ENCODE measurements around the gene GBA3.

DNA sequence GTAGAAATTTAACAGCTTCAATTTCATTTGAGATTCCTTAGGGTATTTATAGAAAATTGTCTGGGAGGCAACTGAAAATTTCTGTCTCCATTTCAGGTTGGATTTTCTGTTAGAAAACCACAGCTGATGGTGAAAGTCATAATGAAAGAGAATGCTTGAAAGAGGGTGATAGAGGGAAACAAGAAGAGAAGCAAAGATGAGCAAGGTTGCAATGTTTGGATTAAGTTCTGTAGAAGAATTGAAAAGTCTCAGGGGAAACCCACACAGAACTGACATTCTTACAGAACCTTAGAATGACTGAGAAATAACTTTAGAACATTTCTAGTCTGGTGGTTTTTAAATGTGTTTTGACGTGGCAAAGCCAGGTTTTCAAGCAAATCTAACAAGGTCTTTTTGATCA lies 14.7 kb downstream of the GBA3 start:
- TF ChIP-seq, protein P1, sequence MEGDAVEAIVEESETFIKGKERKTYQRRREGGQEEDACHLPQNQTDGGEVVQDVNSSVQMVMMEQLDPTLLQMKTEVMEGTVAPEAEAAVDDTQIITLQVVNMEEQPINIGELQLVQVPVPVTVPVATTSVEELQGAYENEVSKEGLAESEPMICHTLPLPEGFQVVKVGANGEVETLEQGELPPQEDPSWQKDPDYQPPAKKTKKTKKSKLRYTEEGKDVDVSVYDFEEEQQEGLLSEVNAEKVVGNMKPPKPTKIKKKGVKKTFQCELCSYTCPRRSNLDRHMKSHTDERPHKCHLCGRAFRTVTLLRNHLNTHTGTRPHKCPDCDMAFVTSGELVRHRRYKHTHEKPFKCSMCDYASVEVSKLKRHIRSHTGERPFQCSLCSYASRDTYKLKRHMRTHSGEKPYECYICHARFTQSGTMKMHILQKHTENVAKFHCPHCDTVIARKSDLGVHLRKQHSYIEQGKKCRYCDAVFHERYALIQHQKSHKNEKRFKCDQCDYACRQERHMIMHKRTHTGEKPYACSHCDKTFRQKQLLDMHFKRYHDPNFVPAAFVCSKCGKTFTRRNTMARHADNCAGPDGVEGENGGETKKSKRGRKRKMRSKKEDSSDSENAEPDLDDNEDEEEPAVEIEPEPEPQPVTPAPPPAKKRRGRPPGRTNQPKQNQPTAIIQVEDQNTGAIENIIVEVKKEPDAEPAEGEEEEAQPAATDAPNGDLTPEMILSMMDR (IDR thresholded peaks at IDR 0.05; ENCODE audit: low read length), result no peak
- no peak for TF ChIP-seq EZH2 (optimal IDR thresholded peaks at IDR 0.05; ENCODE audit: low read depth, low read length)
- TF ChIP-seq EZH2phosphoT487 (IDR thresholded peaks at IDR 0.05; ENCODE audit: low read length), result no peak
